SK-N-MC (cell line): ENCODE data around the gene PPRC1.

ENCODE experiments used
- EZH2 ChIP-seq: fragments of 200-600 bp; sonication (generic); IDR thresholded peaks from one replicate; pipeline ENCODE4 v1.6.1; 2017; ENCODE audit warnings: antibody characterized with exemption
- FOXP2 ChIP-seq: optimal IDR thresholded peaks from 2 replicates; pipeline ENCODE3; 2011; ENCODE audit warnings: mild to moderate bottlenecking, moderate library complexity; ENCODE audit not compliant: insufficient read depth; ENCODE audit errors: extremely low read length, control extremely low read depth
- POLR2AphosphoS5 ChIP-seq: IDR thresholded peaks from 2 replicates; pipeline ENCODE4 v1.6.1; 2012; ENCODE audit warnings: mild to moderate bottlenecking, low read depth, low read length, borderline replicate concordance

- TF ChIP-seq EZH2 = no peak
- TF ChIP-seq POLR2AphosphoS5 = no peak
- no peak for TF ChIP-seq FOXP2
Measured at GRCh38 chr10:102111276-102111675, 21.6 kb upstream of the PPRC1 start.
